Measurements from ENCODE around the gene ACTN4.

DNA sequence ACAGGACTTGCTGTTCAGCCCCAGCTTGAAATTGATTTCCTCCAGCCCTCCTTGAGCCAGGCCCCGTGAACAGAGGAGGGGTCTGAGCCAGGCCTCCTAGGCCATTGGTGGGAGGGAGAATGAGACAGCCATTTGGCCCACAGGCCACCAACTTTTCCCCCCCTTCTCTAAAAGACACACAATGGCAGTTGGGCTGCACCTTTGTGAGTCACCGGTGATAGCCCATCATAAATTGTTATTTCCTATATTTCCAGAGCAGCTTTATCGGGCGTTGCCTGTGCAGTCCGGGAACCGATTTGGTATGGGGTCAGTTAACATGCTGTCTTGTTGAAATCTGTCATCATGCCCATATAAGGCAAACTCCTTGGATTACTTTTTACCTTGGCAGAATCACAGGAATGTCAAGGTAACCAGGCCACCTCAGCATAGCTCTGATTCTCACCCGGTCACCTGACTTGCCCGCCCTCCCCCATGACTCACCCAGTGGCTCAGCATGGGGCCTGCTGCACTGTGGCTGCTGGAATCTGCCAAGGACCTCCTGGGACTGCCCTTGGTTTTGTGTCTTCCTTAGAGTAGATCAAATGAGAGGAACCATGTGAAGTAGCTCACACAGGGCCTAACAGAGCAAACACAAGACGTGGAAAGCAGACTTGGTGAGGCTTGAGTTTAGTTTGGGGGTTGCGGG, 36.1 kb downstream of the ACTN4 start:
- no peak for TF ChIP-seq CTCF (conservative IDR thresholded peaks at IDR 0.05 in 1 of 2, IDR thresholded peaks at IDR 0.05 in 1 of 2; ENCODE audit: extremely low read depth in 1 of 2, insufficient read depth in 1 of 2, low read depth in 1 of 2, low read length in 2 of 2)
- no peak for TF ChIP-seq EZH2 (IDR thresholded peaks at IDR 0.05; ENCODE audit: borderline replicate concordance, low read length)

Measured in mammary epithelial cell (primary cell).